H1 (cell line): ENCODE results near the gene DNAJC17. TPM values are rescaled to one million over a fixed set of nuclear protein-coding genes. Genes with fewer than 3 reads are reported as not detected.

ENCODE experiments used
- SIRT6 ChIP-seq: IDR thresholded peaks from one replicate; pipeline ENCODE4 v1.7.1; 2012; ENCODE audit warnings: low read length, inconsistent platforms
- polyA plus RNA-seq, 7 experiments: library from polyadenylated mRNA; depleted of rRNA in 3 of 7; stranded (reverse) in 5 of 7; unstranded in 2 of 7; fragments of >200 nt in 5 of 7; fragments of 200-250 nt in 2 of 7; gene quantifications; 1 replicate in 5 of 7; 2 replicates in 1 of 7; 4 replicates in 1 of 7; pipeline versions ENCODE4 v1.2.1 to v1.2.3, GENCODE V29; 2011 to 2013; ENCODE audit warnings: missing spikeins in 2 of 7, mixed read lengths in 2 of 7
- total RNA-seq: library from RNA; stranded (reverse); fragmentation: NEBNext Ultra II Directional; extraction: Animal tissue kit (Norgen Biotek cat#: 25700); gene quantifications from 2 replicates; pipeline ENCODE4 v1.2.1, GENCODE V29; 2021

The DNAJC17 gene
- total and polyA plus RNA-seq, 2 of the 8 experiments (the other 6 are each of a cell fraction or from before 2014, with no cell fraction given), result 39.5 to 45.4 TPM

GRCh38 chr15:40755812-40756208, 51.5 kb downstream of the DNAJC17 start (continued):
- no peak for TF ChIP-seq SIRT6
